A549 (cell line): ENCODE measurements around the gene SLC19A1. TPM values are rescaled to one million over a fixed set of nuclear protein-coding genes. Genes with fewer than 3 reads are reported as not detected.

Experiments
- ATAC-seq, 2 experiments: fragments of 200-7000 bp in 1 of 2; fragments of >200 bp in 1 of 2; cut with Nextera tagmentation in 1 of 2; cut with Tn5 transposase in 1 of 2; 3 replicates each; pipeline versions ENCODE4 v1.8.0 to v1.9.1; 2018 to 2020; ENCODE audit warnings: mild to moderate bottlenecking in 1 of 2, moderate library complexity in 1 of 2
- CTCF ChIA-PET: fragments of 300-600 bp; sonication (Branson Sonifier 250); formaldehyde crosslinking; extraction: SDS; loops from one replicate; lab custom pipeline; 2021; ENCODE audit warnings: antibody characterized with exemption, inconsistent platforms; lab: Yijun Ruan, JAX
- POLR2A ChIA-PET: fragments of 350-600 bp; formaldehyde crosslinking; extraction: SDS; loops from one replicate; lab custom pipeline; 2021; ENCODE audit warnings: antibody characterized with exemption, inconsistent platforms; lab: Yijun Ruan, JAX
- DNase-seq, 2 experiments: peaks; one replicate each; pipeline versions ENCODE4 v3.0.0 to v3.0.0-alpha.2; 2011 to 2016; ENCODE audit warnings: low read depth in 1 of 2, low spot score in 1 of 2
- FAIRE-seq: peaks from 2 replicates; lab custom pipeline; 2011; peaks lifted over from hg19 to GRCh38; lab: Jason Lieb, UNC
- H3K27ac ChIP-seq, 2 experiments: fragments of >200 bp; sonication (Bioruptor Twin); formaldehyde crosslinking; 3 replicates each; pipeline ENCODE4 v1.5.1; 2016 to 2017
- H3K4me1 ChIP-seq: fragments of >200 bp; sonication (Bioruptor Twin); formaldehyde crosslinking; 3 replicates; pipeline ENCODE4 v1.6.1; 2016
- H3K4me2 ChIP-seq: fragments of >200 bp; sonication (Bioruptor Twin); formaldehyde crosslinking; 3 replicates; pipeline ENCODE4 v1.6.1; 2016
- H3K4me3 ChIP-seq: fragments of >200 bp; sonication (Bioruptor Twin); formaldehyde crosslinking; 3 replicates; pipeline ENCODE4 v1.5.1; 2016
- H3K9me3 ChIP-seq: fragments of >200 bp; sonication (Bioruptor Twin); formaldehyde crosslinking; 3 replicates; pipeline ENCODE4 v1.6.1; 2016
- CHD2 ChIP-seq: fragments of 150-350 bp; IDR thresholded peaks from 2 replicates; pipeline ENCODE4 v1.6.1; 2014; ENCODE audit warnings: low read length; ENCODE audit not compliant: partially characterized antibody
- CHD4 ChIP-seq: fragments of 200-600 bp; sonication (generic); IDR thresholded peaks from 2 replicates; pipeline ENCODE4 v1.6.1; 2016; ENCODE audit warnings: antibody characterized with exemption, mild to moderate bottlenecking, borderline replicate concordance
- E2F6 ChIP-seq: IDR thresholded peaks from 2 replicates; pipeline ENCODE4 v1.6.1; 2012; ENCODE audit warnings: low read depth, borderline replicate concordance
- EHMT2 ChIP-seq: fragments of 200-600 bp; sonication (generic); IDR thresholded peaks from 2 replicates; pipeline ENCODE4 v1.6.1; 2016; ENCODE audit warnings: antibody characterized with exemption, low read depth, mild to moderate bottlenecking, moderate library complexity
- EP300 ChIP-seq, 2 experiments: fragments of >200 bp; sonication (Bioruptor Twin); formaldehyde crosslinking; IDR thresholded peaks; 2 replicates in 1 of 2; 3 replicates in 1 of 2; pipeline ENCODE4 v1.6.1; 2016 to 2017
- GATA3 ChIP-seq: IDR thresholded peaks from 2 replicates; pipeline ENCODE4 v1.6.1; 2012; ENCODE audit warnings: borderline replicate concordance
- HEYL ChIP-seq: fragments of 250-450 bp; sonication (Bioruptor Pico); IDR thresholded peaks from 2 replicates; pipeline ENCODE4 v1.8.0; 2021; ENCODE audit warnings: mild to moderate bottlenecking, moderate library complexity
- HOXB13 ChIP-seq: fragments of 250-450 bp; sonication (Bioruptor Pico); IDR thresholded peaks from 2 replicates; pipeline ENCODE4 v1.5.0; 2020; ENCODE audit warnings: low read depth, mild to moderate bottlenecking, moderate library complexity
- JUN ChIP-seq, 2 experiments: fragments of >200 bp; sonication (Bioruptor Twin); formaldehyde crosslinking; IDR thresholded peaks; 2 replicates in 1 of 2; 3 replicates in 1 of 2; pipeline ENCODE4 v1.6.1; 2016 to 2017
- MAFK ChIP-seq: fragments of 450-650 bp; IDR thresholded peaks from 2 replicates; pipeline ENCODE4 v1.6.1; 2014; ENCODE audit not compliant: partially characterized antibody
- MYC ChIP-seq: IDR thresholded peaks from 2 replicates; pipeline ENCODE4 v1.6.1; 2012; ENCODE audit warnings: mild to moderate bottlenecking, inconsistent platforms, low read length, improper control_type of control experiment, borderline replicate concordance
- NFE2L2 ChIP-seq: fragments of 150-350 bp; conservative IDR thresholded peaks from 2 replicates; pipeline ENCODE4 v1.6.1; 2014; ENCODE audit warnings: low read length
- NPAS2 ChIP-seq: fragments of 250-450 bp; sonication (Bioruptor Pico); IDR thresholded peaks from 2 replicates; pipeline ENCODE4 v1.8.0; 2022; ENCODE audit warnings: mild to moderate bottlenecking, moderate library complexity, borderline replicate concordance
- PBX3 ChIP-seq: IDR thresholded peaks from 2 replicates; pipeline ENCODE4 v1.6.1; 2012
- PHF8 ChIP-seq: fragments of 200-600 bp; sonication (generic); IDR thresholded peaks from 2 replicates; pipeline ENCODE4 v1.6.1; 2016; ENCODE audit warnings: low read depth, mild to moderate bottlenecking, antibody characterized with exemption, moderate library complexity, borderline replicate concordance
- POLR2A ChIP-seq: IDR thresholded peaks from 2 replicates; pipeline ENCODE4 v1.6.1; 2012; ENCODE audit warnings: mild to moderate bottlenecking, low read length
- POLR2AphosphoS2 ChIP-seq: conservative IDR thresholded peaks from 2 replicates; pipeline ENCODE4 v1.6.1; 2012; ENCODE audit warnings: low read length, improper control_type of control experiment, inconsistent platforms
- REST ChIP-seq: fragments of 200-600 bp; sonication (generic); IDR thresholded peaks from 2 replicates; pipeline ENCODE4 v1.6.1; 2016; ENCODE audit warnings: antibody characterized with exemption, mild to moderate bottlenecking, moderate library complexity
- RFX5 ChIP-seq: fragments of 450-650 bp; IDR thresholded peaks from 2 replicates; pipeline ENCODE4 v1.7.1; 2014; ENCODE audit warnings: antibody characterized with exemption, mild to moderate bottlenecking, moderate library complexity
- RNF2 ChIP-seq: fragments of 200-600 bp; sonication (generic); IDR thresholded peaks from 2 replicates; pipeline ENCODE4 v1.6.1; 2016; ENCODE audit warnings: low read depth, mild to moderate bottlenecking, antibody characterized with exemption, moderate library complexity, borderline replicate concordance
- SMC3 ChIP-seq: fragments of >200 bp; sonication (Bioruptor Twin); formaldehyde crosslinking; IDR thresholded peaks from 3 replicates; pipeline ENCODE4 v1.6.1; 2018; ENCODE audit warnings: inconsistent platforms
- TFCP2L1 ChIP-seq: fragments of 250-450 bp; sonication (Bioruptor Pico); IDR thresholded peaks from 2 replicates; pipeline ENCODE4 v1.5.0; 2021; ENCODE audit warnings: mild to moderate bottlenecking
- USF2 ChIP-seq: fragments of 450-650 bp; IDR thresholded peaks from 2 replicates; pipeline ENCODE4 v1.6.1; 2014; ENCODE audit warnings: antibody characterized with exemption
- ZC3H11A ChIP-seq: fragments of 450-650 bp; IDR thresholded peaks from 2 replicates; pipeline ENCODE4 v1.6.1; 2014; ENCODE audit warnings: antibody characterized with exemption, mild to moderate bottlenecking
- ZFP36 ChIP-seq: fragments of 450-650 bp; IDR thresholded peaks from 2 replicates; pipeline ENCODE4 v1.6.1; 2014; ENCODE audit warnings: borderline replicate concordance; ENCODE audit not compliant: partially characterized antibody
- WGBS: methylation state at CpG from one replicate; pipeline ENCODE4 v1.1.6; 2017; ENCODE audit errors: missing lambda C conversion rate; 5-methylcytosine and 5-hydroxymethylcytosine counted together
- polyA plus RNA-seq, 4 experiments: library from polyadenylated mRNA; depleted of rRNA in 3 of 4; stranded (reverse); fragments of >200 nt; fragmentation: RNase III in 1 of 4; extraction: RNeasy Plus Mini Kit Qiagen cat#74134 plus additional on column Dnase treatment in 1 of 4; gene quantifications; 2 replicates in 3 of 4; 3 replicates in 1 of 4; pipeline ENCODE4 v1.2.3, GENCODE V29; 2011 to 2017

The SLC19A1 gene
- polyA plus RNA-seq, 2 of the 4 experiments (the other 2 are of a cell fraction), result 9.8 to 14.0 TPM

- ATAC-seq (no peak), FAIRE-seq (no peak), DNase-seq (no peak)
- peak overlapping the region in 1 of 2 experiments; percentile 95; a peak in 3 of 6 replicates for H3K27ac ChIP-seq
- peak overlapping the region; percentile 79 for H3K4me2 ChIP-seq
- no peak for TF ChIP-seq ZC3H11A
- TF ChIP-seq REST, result no peak
- TF ChIP-seq NFE2L2, result no peak
- no peak for TF ChIP-seq E2F6
- no peak for TF ChIP-seq CHD4
- TF ChIP-seq HOXB13 (CRISPR knock-in tag), result no peak
- TF ChIP-seq POLR2AphosphoS2, result no peak
- TF ChIP-seq POLR2A, result no peak
- no peak for TF ChIP-seq RNF2
- TF ChIP-seq EHMT2, result no peak
- TF ChIP-seq ZFP36, result no peak
- TF ChIP-seq CHD2, result no peak
- no peak; a peak in 1 of 5 replicates for TF ChIP-seq JUN (IDR thresholded peaks at IDR 0.05)
- no peak for TF ChIP-seq PHF8
- TF ChIP-seq EP300 (IDR thresholded peaks at IDR 0.05), result no peak
- TF ChIP-seq NPAS2, result no peak
- TF ChIP-seq PBX3, result no peak
- TF ChIP-seq SMC3, result no peak
- TF ChIP-seq HEYL (CRISPR knock-in tag), result no peak
- ChIA-PET POLR2A (interaction anchor here (0.7 to 1.6 kb wide), 5 partner anchors 15 to 264 kb away, joined by 3 to 9 read pairs (median 3); no protein-coding TSS in a partner anchor), CTCF (interaction anchor here (0.7 to 2.3 kb wide), 40 partner anchors 8 to 416 kb away, joined by 3 to 53 read pairs (median 4); partner anchors contain the start of gene POFUT2)
- H3K4me1 ChIP-seq, result peaks cover 12% of the 10 kb centered on the region
- 39% methylated on average over 12 of the region's 12 CpGs for WGBS
- no peaks in the 10 kb centered on the region for H3K9me3 ChIP-seq
- H3K4me3 ChIP-seq, result no peak overlapping the region
Measured at GRCh38 chr21:45556302-45556644, 14.0 kb upstream of the SLC19A1 start.

- ATAC-seq (peak; percentile 84 to 93), DNase-seq (peak; percentile 91 to 92), FAIRE-seq (no peak)
- Histone ChIP-seq H3K4me2 (peak overlapping the region; percentile 79), H3K27ac (peak overlapping the region; percentile 87 to 95), H3K9me3 (no peaks in the 10 kb centered on the region), H3K4me1 (peaks cover 18% of the 10 kb centered on the region), H3K4me3 (peak overlapping the region; percentile 56)
- 3% methylated on average over 5 of the region's 62 CpGs for WGBS
- ChIA-PET CTCF (interaction anchor here (0.7 to 2.3 kb wide), 40 partner anchors 9 to 415 kb away, joined by 3 to 53 read pairs (median 4); partner anchors contain the start of gene POFUT2), POLR2A (interaction anchor here (0.6 to 1.6 kb wide), 7 partner anchors 15 to 285 kb away, joined by 3 to 9 read pairs (median 3); no protein-coding TSS in a partner anchor)
- peak in 1 of 2 experiments; percentile 50; a peak in 2 of 5 replicates for TF ChIP-seq JUN (IDR thresholded peaks at IDR 0.05)
- TF ChIP-seq MAFK, result no peak
- TF ChIP-seq RFX5, result no peak
- TF ChIP-seq NFE2L2, result no peak
- no peak for TF ChIP-seq NPAS2
- peak; percentile 18; the same call in 1 of the 2 replicates for TF ChIP-seq POLR2A
- TF ChIP-seq MYC, result no peak
- TF ChIP-seq TFCP2L1 (CRISPR knock-in tag), result 0 out of 2 replicates have a peak, but pooled peaks have one; percentile 29
- no peak for TF ChIP-seq GATA3
- TF ChIP-seq USF2, result peak; percentile 51; the same call in 1 of the 2 replicates
- TF ChIP-seq REST, result no peak
- no peak for TF ChIP-seq ZC3H11A
Measured at GRCh38 chr21:45555557-45556301, 13.5 kb upstream of the SLC19A1 start.
